T47D (cell line): ENCODE data around the gene SPTBN4.
"Not testable (repeated sequence)": the region's sequence is repeated elsewhere in the genome, so short reads cannot be mapped to it uniquely, and the experiment has no call there.

Experiments used
- DNase-seq, 2 experiments: peaks; one replicate each; pipeline versions ENCODE4 v3.0.0 to v3.0.0-alpha.2; 2011 to 2012; ENCODE audit warnings: low read depth in 1 of 2, low spot score in 1 of 2
- JUND ChIP-seq: IDR thresholded peaks from 2 replicates; pipeline ENCODE4 v1.6.1; 2012; ENCODE audit warnings: low read depth
- in situ Hi-C: cut with HindIII; loops from 2 replicates; pipeline ENCODE4 v1.10.0; 2016; ENCODE audit warnings: low sequenced_read_pairs, low pct_unique_long_range_greater_than_20kb

The SPTBN4 gene

GRCh38 chr19:40464059-40465024 is 2.5 kb upstream of the SPTBN4 start:
- in situ Hi-C loops: no loop called here
- peak in 1 of 2 experiments; percentile 92 for DNase-seq

DNA sequence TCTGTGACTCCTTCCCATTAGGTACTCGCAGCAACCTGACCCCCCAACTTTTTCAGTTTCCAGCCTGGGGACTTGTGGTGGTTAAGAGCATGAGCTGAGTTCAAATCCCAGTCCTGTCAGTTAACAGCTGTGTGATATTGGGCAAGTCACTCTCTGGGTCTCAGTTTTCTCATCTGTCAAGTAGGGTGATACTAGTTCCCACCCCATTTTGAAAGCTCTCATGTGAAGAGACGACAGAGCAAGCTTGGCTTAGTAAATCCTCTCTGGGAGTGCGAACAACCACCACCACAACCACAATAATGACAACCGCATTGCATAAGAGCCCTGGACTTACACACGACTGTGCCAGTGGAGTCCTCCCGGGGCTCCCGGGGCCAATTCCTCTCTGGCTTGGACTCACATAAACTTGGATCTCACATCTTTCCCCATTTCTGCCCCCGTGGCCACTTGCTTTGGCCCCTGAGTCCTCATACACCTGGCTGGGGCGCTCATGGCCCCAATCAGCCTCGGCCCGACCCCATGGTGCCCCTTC is 1.7 kb upstream of the SPTBN4 start:
- DNase-seq: peak in 1 of 2 experiments; percentile 40
- in situ Hi-C loops: no loop called here
- no peak for TF ChIP-seq JUND

More at GRCh38 chr19:40464059-40465024, 2.5 kb upstream of the SPTBN4 start:
- TF ChIP-seq JUND: no peak

GRCh38 chr19:40465557-40466218 is 1.1 kb upstream of the SPTBN4 start, which contains the start of gene BLVRB:
BLVRB (minus strand) TSS chr19:40465745; CDS start chr19:40465688, 57 bp downstream.
- in situ Hi-C loops: no loop called here
- TF ChIP-seq JUND: no peak

GRCh38 chr19:40466219-40466984 is 399 bp upstream of the SPTBN4 start:
- no peak for TF ChIP-seq JUND
- DNase-seq: no peak
- in situ Hi-C loops: no loop called here

More at GRCh38 chr19:40465557-40466218, 1.1 kb upstream of the SPTBN4 start, which contains the start of gene BLVRB:
- DNase-seq: peak; percentile 90 to 98

DNA sequence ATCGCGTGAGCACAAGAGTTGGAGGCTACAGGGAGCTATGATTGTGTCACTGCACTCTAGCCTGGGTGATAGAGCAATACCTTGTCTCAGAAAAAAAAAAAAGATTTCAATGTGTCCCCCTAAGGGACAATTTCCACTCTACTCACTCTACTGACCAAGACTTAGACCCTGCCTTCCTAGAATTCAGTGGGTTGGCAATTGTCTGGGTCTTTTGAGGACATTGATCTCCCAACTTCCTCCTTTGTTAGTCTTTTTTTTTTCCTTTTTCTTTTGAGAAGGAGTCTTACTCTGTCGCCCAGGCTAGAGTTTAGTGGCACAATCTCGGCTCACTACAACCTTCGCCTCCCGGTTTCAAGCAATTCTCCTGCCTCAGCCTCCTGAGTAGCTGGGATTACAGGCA is 2.2 kb downstream of the SPTBN4 start:
- no peak for TF ChIP-seq JUND
- DNase-seq: no peak
- in situ Hi-C loops: no loop called here

DNA sequence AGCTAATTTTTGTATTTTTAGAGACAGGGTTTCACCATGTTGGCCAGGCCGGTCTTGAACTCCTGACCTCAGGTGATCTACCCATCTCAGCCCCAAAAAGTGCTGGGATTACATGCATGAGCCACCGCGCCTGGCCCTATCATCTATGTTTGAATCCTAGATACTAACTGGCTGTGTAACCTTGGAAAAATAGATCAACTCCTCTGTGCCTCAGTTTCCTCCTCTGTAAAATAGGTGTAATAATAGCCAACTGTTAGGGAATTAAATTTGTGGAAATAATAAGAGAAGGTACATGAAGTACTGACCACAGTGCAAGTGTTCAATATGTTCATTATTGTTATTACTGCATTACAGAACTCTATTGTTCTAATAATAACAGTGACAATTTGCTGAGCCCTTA is 4.3 kb downstream of the SPTBN4 start:
- in situ Hi-C loops: no loop called here
- DNase-seq: no peak
- TF ChIP-seq JUND: no peak

DNA sequence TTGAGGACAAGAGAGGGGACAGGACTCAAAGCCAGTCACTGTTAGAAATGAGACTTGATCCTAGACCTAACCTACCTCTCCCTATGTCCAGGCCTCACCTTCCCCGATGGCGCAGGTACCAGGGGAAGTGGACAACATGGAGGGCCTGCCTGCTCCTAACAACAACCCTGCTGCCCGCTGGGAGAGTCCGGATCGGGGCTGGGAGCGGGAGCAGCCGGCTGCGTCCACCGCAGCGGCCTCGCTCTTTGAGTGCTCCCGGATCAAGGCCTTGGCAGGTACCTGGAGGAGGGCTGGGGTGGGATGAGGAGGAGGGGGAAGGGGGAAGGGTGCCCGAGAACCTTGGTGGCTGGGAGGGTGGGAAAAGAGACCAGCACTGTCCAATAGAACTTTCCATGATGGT is 5.7 kb downstream of the SPTBN4 start:
- in situ Hi-C loops: no loop called here
- no peak for TF ChIP-seq JUND
- no peak for DNase-seq

DNA sequence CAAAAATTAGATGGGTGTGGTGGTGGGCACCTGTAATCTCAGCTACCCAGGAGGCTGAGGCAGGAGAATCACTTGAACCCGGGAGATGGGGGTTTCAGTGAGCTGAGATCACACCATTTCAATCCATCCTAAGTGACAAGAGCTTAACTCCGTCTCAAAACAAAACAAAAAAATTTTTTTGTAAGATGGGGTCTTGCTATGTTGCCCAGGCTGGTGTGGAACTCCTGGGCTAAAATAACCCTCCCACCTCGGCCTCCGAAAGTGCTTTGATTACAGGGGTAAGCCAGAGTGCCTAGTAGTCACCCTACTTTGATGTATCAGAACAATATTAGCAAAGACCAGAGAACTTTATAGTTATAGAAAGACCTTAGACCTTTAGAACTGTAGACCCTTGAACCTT is 7.9 kb downstream of the SPTBN4 start:
- in situ Hi-C loops: no loop called here
- no peak for TF ChIP-seq JUND
- DNase-seq: no peak

DNA sequence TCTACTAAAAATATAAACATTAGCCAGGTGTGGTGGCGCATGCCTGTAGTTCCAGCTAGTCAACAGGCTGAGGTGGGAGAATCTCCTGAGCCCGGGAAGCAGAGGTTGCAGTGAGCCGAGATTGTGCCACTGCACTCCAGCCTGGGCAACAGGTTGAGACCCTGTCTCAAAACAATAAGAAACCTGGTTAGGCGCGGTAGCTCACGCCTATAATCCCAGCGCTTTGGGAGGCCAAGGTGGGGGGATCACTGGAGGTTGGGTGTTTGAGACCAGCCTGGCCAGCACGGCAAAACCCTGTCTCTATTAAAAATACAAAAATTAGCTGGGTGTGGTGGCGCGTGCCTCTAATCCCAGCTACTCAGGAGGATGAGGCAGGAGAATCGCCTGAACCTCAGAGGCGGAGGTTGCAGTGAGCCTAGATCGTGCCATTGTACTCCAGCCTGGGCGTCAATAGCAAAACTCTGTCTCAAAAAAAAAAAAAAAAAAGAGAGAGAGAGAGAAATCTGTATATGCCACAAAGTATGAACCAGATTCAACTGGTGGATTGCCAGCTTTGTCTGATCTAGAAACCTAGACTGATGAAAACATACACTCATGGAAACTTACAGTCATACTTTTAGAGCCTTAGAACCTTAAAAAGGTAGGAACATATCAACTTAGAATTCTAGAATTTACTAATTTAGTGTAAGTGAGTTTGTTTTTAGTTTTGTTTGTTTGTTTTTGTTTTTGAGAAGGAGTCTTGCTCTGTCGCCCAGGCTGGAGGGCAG is 9.3 kb downstream of the SPTBN4 start:
- DNase-seq, in situ Hi-C loops: not testable (repeated sequence)

GRCh38 chr19:40486017-40486416 is 19.2 kb downstream of the SPTBN4 start:
- no peak for TF ChIP-seq JUND
- in situ Hi-C loops: no loop called here
- no peak for DNase-seq

DNA sequence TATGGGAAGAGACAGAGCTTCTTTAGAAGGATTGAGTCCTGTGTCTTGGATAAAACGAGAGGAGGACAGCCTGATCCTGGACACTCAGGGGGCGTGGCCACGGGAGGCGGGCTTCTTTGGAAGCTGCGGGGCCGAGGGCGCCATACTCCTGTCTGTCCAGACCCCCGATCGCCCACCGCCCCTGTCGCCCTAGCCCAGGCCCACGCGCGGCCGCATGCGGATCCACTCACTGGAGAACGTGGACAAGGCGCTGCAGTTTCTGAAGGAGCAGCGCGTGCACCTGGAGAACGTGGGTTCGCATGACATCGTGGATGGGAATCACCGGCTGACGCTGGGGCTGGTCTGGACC is 23.1 kb downstream of the SPTBN4 start:
- no peak for TF ChIP-seq JUND
- no peak for DNase-seq
- in situ Hi-C loops: no loop called here

GRCh38 chr19:40492274-40492673 is 25.5 kb downstream of the SPTBN4 start:
- in situ Hi-C loops: no loop called here
- DNase-seq: no peak
- TF ChIP-seq JUND: no peak
